Keratinocyte (primary cell): ENCODE results near the gene TXLNB. TPM values are rescaled to one million over a fixed set of nuclear protein-coding genes. Genes with fewer than 3 reads are reported as not detected.

Experiments
- DNase-seq: peaks from one replicate; pipeline ENCODE4 v3.0.0-alpha.2; 2011; ENCODE audit warnings: low read depth, missing footprints, low spot score
- FAIRE-seq: peaks from 2 replicates; lab custom pipeline; 2011; peaks lifted over from hg19 to GRCh38; lab: Jason Lieb, UNC
- H2AFZ ChIP-seq: 2 replicates; pipeline ENCODE4 v1.6.0; 2012; ENCODE audit warnings: low read length, control low read depth, inconsistent platforms; ENCODE audit not compliant: control insufficient read depth
- H3K27ac ChIP-seq: 2 replicates; pipeline ENCODE4 v1.5.1; 2011; ENCODE audit warnings: low read length; ENCODE audit not compliant: control insufficient read depth, insufficient read depth
- H3K27me3 ChIP-seq: 3 replicates; pipeline ENCODE4 v1.6.0; 2011; ENCODE audit warnings: low read length; ENCODE audit not compliant: control insufficient read depth, insufficient read depth; ENCODE audit errors: extremely low read depth
- H3K36me3 ChIP-seq, 2 experiments: 2 replicates in 1 of 2; 3 replicates in 1 of 2; pipeline ENCODE4 v1.5.1; 2011; ENCODE audit warnings: low read length in 2 of 2, mild to moderate bottlenecking in 1 of 2; ENCODE audit not compliant: control insufficient read depth in 2 of 2, insufficient read depth in 2 of 2; ENCODE audit errors: extremely low read depth in 1 of 2
- H3K4me1 ChIP-seq: 3 replicates; pipeline ENCODE4 v1.5.1; 2011; ENCODE audit warnings: low read length; ENCODE audit not compliant: control insufficient read depth, insufficient read depth; ENCODE audit errors: extremely low read depth
- H3K4me2 ChIP-seq: 3 replicates; pipeline ENCODE4 v1.6.0; 2011; ENCODE audit warnings: low read depth, low read length; ENCODE audit not compliant: control insufficient read depth, insufficient read depth; ENCODE audit errors: extremely low read depth
- H3K4me3 ChIP-seq, 3 experiments: fragments of 200-600 bp in 1 of 3; sonication (generic) in 1 of 3; 2 replicates in 2 of 3; 3 replicates in 1 of 3; pipeline ENCODE4 v1.5.1; 2011 to 2016; ENCODE audit warnings: low read length in 3 of 3, mild to moderate bottlenecking in 3 of 3, control low read depth in 2 of 3, inconsistent platforms in 1 of 3, low read depth in 1 of 3, mixed read lengths in 1 of 3, mixed run types in 1 of 3, moderate library complexity in 1 of 3; ENCODE audit not compliant: control insufficient read depth in 2 of 3, insufficient read depth in 2 of 3; ENCODE audit errors: extremely low read depth in 1 of 3
- H3K79me2 ChIP-seq: 2 replicates; pipeline ENCODE4 v1.6.0; 2012; ENCODE audit warnings: low read length; ENCODE audit not compliant: control insufficient read depth, insufficient read depth
- H3K9ac ChIP-seq: 3 replicates; pipeline ENCODE4 v1.6.0; 2011; ENCODE audit warnings: low read length; ENCODE audit not compliant: control insufficient read depth, insufficient read depth; ENCODE audit errors: extremely low read depth
- H3K9me1 ChIP-seq: 3 replicates; pipeline ENCODE4 v1.6.0; 2011; ENCODE audit warnings: low read length; ENCODE audit not compliant: control insufficient read depth, insufficient read depth; ENCODE audit errors: extremely low read depth
- H3K9me3 ChIP-seq: 2 replicates; pipeline ENCODE4 v1.5.1; 2012; ENCODE audit warnings: low read depth, low read length; ENCODE audit not compliant: control insufficient read depth
- H4K20me1 ChIP-seq: 3 replicates; pipeline ENCODE4 v1.6.0; 2011; ENCODE audit warnings: low read length; ENCODE audit not compliant: control insufficient read depth, insufficient read depth; ENCODE audit errors: extremely low read depth
- EZH2 ChIP-seq: IDR thresholded peaks from one replicate; pipeline ENCODE4 v1.6.1; 2012; ENCODE audit warnings: inconsistent platforms, mild to moderate bottlenecking, low read length, moderate library complexity
- dilution Hi-C: fragments of 300-500 bp; cut with MboI; formaldehyde crosslinking; loops from one replicate; pipeline ENCODE4 v1.7.0; 2020; ENCODE audit warnings: low sequenced_read_pairs; ENCODE audit not compliant: extremely low pct_ligation_motif_present
- polyA plus RNA-seq, 5 experiments: library from polyadenylated mRNA; depleted of rRNA in 3 of 5; stranded (reverse) in 3 of 5; stranded (forward) in 1 of 5; unstranded in 1 of 5; fragments of >200 nt; gene quantifications; 1 replicate in 1 of 5; 2 replicates in 3 of 5; 3 replicates in 1 of 5; pipeline versions ENCODE4 v1.2.1 to v1.2.3, GENCODE V29; 2011 to 2012; ENCODE audit warnings: missing spikeins in 2 of 5, low read depth in 1 of 5, low replicate concordance in 1 of 5
- TF ChIP-seq, protein P1 (sequence below), 3 experiments: IDR thresholded peaks in 1 of 3; conservative IDR thresholded peaks in 1 of 3; optimal IDR thresholded peaks in 1 of 3; 2 replicates in 2 of 3; 3 replicates in 1 of 3; pipeline versions ENCODE3 to v1.5.1; 2011; ENCODE audit warnings: low read length in 3 of 3, mild to moderate bottlenecking in 3 of 3, moderate library complexity in 2 of 3, control low read depth in 1 of 3, inconsistent platforms in 1 of 3; ENCODE audit not compliant: insufficient read depth in 2 of 3; ENCODE audit errors: extremely low read depth in 1 of 3

TXLNB gene
- polyA plus RNA-seq, 1 donor (not counting 4 experiments of a cell fraction or from before 2014, with no cell fraction given): 0.03 TPM

DNA sequence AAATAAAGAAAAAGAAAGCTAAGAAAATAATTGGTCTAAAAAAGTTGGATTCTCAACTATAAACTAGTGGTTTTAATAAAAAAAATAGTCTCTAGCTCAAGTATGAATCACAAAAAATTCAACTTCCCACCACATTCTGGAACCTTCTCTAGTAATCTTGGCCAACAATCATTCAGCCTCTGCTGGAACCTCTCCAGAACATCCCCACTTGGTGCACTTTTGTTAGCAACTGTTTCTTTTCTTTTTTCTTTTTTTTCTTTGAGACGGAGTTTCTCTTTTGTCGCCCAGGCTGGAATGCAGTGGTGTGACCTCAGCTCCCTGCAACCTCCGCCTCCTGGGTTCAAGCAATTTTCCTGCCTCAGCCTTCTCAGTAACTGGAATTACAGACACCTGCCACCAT, 35.7 kb downstream of the TXLNB start:
- Histone ChIP-seq H3K79me2 (no peaks in the 10 kb centered on the region), H3K36me3 (no peaks in the 10 kb centered on the region), H3K9me3 (no peaks in the 10 kb centered on the region), H3K27me3 (no peaks in the 10 kb centered on the region), H4K20me1 (no peaks in the 10 kb centered on the region), H3K4me1 (no peaks in the 10 kb centered on the region), H2AFZ (no peak overlapping the region), H3K9me1 (no peaks in the 10 kb centered on the region), H3K27ac (no peak overlapping the region), H3K4me2 (no peak overlapping the region), H3K9ac (no peak overlapping the region), H3K4me3 (no peak overlapping the region)
- no peak for TF ChIP-seq EZH2
- no peak for DNase-seq
- dilution Hi-C loops: no loop called here
- FAIRE-seq: no peak

- no peak for DNase-seq
- Histone ChIP-seq H3K4me1 (no peaks in the 10 kb centered on the region), H3K4me2 (no peak overlapping the region), H4K20me1 (no peaks in the 10 kb centered on the region), H3K27ac (no peak overlapping the region), H3K9ac (no peak overlapping the region), H2AFZ (no peak overlapping the region), H3K27me3 (no peaks in the 10 kb centered on the region), H3K79me2 (no peaks in the 10 kb centered on the region), H3K4me3 (no peak overlapping the region), H3K9me1 (no peaks in the 10 kb centered on the region), H3K9me3 (no peaks in the 10 kb centered on the region), H3K36me3 (no peaks in the 10 kb centered on the region)
- no peak for TF ChIP-seq EZH2
- TF ChIP-seq, protein P1, sequence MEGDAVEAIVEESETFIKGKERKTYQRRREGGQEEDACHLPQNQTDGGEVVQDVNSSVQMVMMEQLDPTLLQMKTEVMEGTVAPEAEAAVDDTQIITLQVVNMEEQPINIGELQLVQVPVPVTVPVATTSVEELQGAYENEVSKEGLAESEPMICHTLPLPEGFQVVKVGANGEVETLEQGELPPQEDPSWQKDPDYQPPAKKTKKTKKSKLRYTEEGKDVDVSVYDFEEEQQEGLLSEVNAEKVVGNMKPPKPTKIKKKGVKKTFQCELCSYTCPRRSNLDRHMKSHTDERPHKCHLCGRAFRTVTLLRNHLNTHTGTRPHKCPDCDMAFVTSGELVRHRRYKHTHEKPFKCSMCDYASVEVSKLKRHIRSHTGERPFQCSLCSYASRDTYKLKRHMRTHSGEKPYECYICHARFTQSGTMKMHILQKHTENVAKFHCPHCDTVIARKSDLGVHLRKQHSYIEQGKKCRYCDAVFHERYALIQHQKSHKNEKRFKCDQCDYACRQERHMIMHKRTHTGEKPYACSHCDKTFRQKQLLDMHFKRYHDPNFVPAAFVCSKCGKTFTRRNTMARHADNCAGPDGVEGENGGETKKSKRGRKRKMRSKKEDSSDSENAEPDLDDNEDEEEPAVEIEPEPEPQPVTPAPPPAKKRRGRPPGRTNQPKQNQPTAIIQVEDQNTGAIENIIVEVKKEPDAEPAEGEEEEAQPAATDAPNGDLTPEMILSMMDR (optimal IDR thresholded peaks at IDR 0.05 in 1 of 3, IDR thresholded peaks at IDR 0.05 in 1 of 3, conservative IDR thresholded peaks at IDR 0.05 in 1 of 3; ENCODE audit: extremely low read depth in 1 of 3, insufficient read depth in 2 of 3, low read length in 3 of 3): no peak
- dilution Hi-C loops: no loop called here
- no peak for FAIRE-seq
These were observed 37.6 kb downstream of the TXLNB start for GRCh38 chr6:139254196-139254595.

DNA sequence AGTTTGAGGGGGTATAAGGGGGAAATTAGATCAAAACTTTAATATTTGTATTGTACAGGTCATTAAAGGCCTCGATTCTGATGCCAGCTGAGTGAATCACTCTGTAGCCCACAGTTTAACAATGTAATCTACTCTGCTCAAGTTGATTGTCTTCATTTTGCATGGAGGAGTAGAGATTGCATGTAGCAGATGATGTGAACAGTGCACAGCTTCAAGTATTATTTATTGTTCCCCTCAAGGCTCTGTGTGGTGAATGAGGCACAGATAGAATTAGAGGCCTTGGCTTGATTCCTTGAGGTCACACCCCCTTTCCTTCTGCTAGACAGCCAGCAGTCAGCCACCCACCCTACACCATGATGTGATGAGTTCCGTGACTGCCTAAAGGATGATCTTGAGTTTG, 38.1 kb downstream of the TXLNB start:
- dilution Hi-C loops: no loop called here
- H3K27ac ChIP-seq: no peak overlapping the region
- H3K9me1 ChIP-seq: no peaks in the 10 kb centered on the region
- no peak overlapping the region for H2AFZ ChIP-seq
- H3K4me3 ChIP-seq: no peak overlapping the region
- H3K4me2 ChIP-seq: no peak overlapping the region
- no peaks in the 10 kb centered on the region for H3K4me1 ChIP-seq
- no peaks in the 10 kb centered on the region for H3K36me3 ChIP-seq
- no peak for TF ChIP-seq EZH2
- TF ChIP-seq, protein P1 (optimal IDR thresholded peaks at IDR 0.05 in 1 of 3, IDR thresholded peaks at IDR 0.05 in 1 of 3, conservative IDR thresholded peaks at IDR 0.05 in 1 of 3; ENCODE audit: extremely low read depth in 1 of 3, insufficient read depth in 2 of 3, low read length in 3 of 3): no peak
- H4K20me1 ChIP-seq: no peaks in the 10 kb centered on the region
- no peaks in the 10 kb centered on the region for H3K79me2 ChIP-seq
- H3K9ac ChIP-seq: no peak overlapping the region
- FAIRE-seq: no peak
- no peak for DNase-seq
- no peaks in the 10 kb centered on the region for H3K9me3 ChIP-seq
- H3K27me3 ChIP-seq: no peaks in the 10 kb centered on the region
